HFFc6 (cell line): ENCODE results near the gene GPR183. TPM values are rescaled to one million over a fixed set of nuclear protein-coding genes. Genes with fewer than 3 reads are reported as not detected.

Experiments used
- DNase-seq: peaks from one replicate; pipeline ENCODE4 v3.0.0-alpha.2; 2018
- H3K27ac Mint-ChIP-seq: 2 replicates; pipeline ENCODE4 v1.8.0; 2020; ENCODE audit warnings: mild to moderate bottlenecking, mixed read lengths
- H3K27me3 Mint-ChIP-seq: 2 replicates; pipeline ENCODE4 v1.8.0; 2021; ENCODE audit warnings: mild to moderate bottlenecking, moderate library complexity, mixed read lengths; ENCODE audit not compliant: insufficient read depth
- H3K36me3 Mint-ChIP-seq: 2 replicates; pipeline ENCODE4 v1.8.0; 2021; ENCODE audit warnings: low read depth, mixed read lengths
- H3K4me1 Mint-ChIP-seq: 2 replicates; pipeline ENCODE4 v1.8.0; 2020; ENCODE audit warnings: low read depth, mixed read lengths
- H3K4me3 Mint-ChIP-seq: 2 replicates; pipeline ENCODE4 v1.8.0; 2020; ENCODE audit warnings: mild to moderate bottlenecking, moderate library complexity, mixed read lengths
- H3K9me3 Mint-ChIP-seq: 2 replicates; pipeline ENCODE4 v1.8.0; 2020; ENCODE audit warnings: mild to moderate bottlenecking, mixed read lengths
- CTCF ChIP-seq: fragments of 200-600 bp; sonication (generic); IDR thresholded peaks from 2 replicates; pipeline ENCODE4 v1.5.0; 2021; ENCODE audit warnings: antibody characterized with exemption, mild to moderate bottlenecking
- total RNA-seq, 6 experiments: library from RNA; stranded (reverse); fragmentation: NEBNext Ultra II Directional; extraction: Animal tissue kit (Norgen Biotek cat#: 25700); gene quantifications; 2 replicates in 1 of 6; 3 replicates in 5 of 6; pipeline ENCODE4 v1.2.3, GENCODE V29; 2021

Gene GPR183
- total RNA-seq, 6 experiments from 2014 or later, result 0.17 TPM; not detected in 5

GRCh38 chr13:99344610-99345208 is 37.5 kb upstream of the GPR183 start:
- Mint-ChIP-seq H3K4me1 (peaks cover 7% of the 10 kb centered on the region), H3K27me3 (peaks cover 3% of the 10 kb centered on the region), H3K4me3 (no peak overlapping the region), H3K36me3 (peaks cover 36% of the 10 kb centered on the region), H3K9me3 (no peaks in the 10 kb centered on the region), H3K27ac (no peak overlapping the region)
- no peak for TF ChIP-seq CTCF
- DNase-seq, result no peak

GRCh38 chr13:99342723-99343315 is 35.6 kb upstream of the GPR183 start:
- Mint-ChIP-seq H3K36me3 (peaks cover 17% of the 10 kb centered on the region), H3K4me3 (no peak overlapping the region), H3K4me1 (peaks cover 9% of the 10 kb centered on the region), H3K9me3 (no peaks in the 10 kb centered on the region), H3K27me3 (peaks cover 3% of the 10 kb centered on the region), H3K27ac (no peak overlapping the region)
- DNase-seq, result no peak
- no peak for TF ChIP-seq CTCF

- no peak overlapping the region for H3K27ac Mint-ChIP-seq
- peaks cover 9% of the 10 kb centered on the region for H3K4me1 Mint-ChIP-seq
- peaks cover 3% of the 10 kb centered on the region for H3K27me3 Mint-ChIP-seq
- no peak for TF ChIP-seq CTCF
- DNase-seq, result no peak
- H3K9me3 Mint-ChIP-seq, result no peaks in the 10 kb centered on the region
- peaks cover 12% of the 10 kb centered on the region for H3K36me3 Mint-ChIP-seq
- no peak overlapping the region for H3K4me3 Mint-ChIP-seq
Observed at GRCh38 chr13:99341969-99342722, 34.9 kb upstream of the GPR183 start.

- H3K9me3 Mint-ChIP-seq, result no peaks in the 10 kb centered on the region
- peaks cover 3% of the 10 kb centered on the region for H3K27me3 Mint-ChIP-seq
- H3K27ac Mint-ChIP-seq, result no peak overlapping the region
- peaks cover 5% of the 10 kb centered on the region for H3K36me3 Mint-ChIP-seq
- H3K4me1 Mint-ChIP-seq, result peaks cover 9% of the 10 kb centered on the region
- no peak for DNase-seq
- TF ChIP-seq CTCF, result no peak
- no peak overlapping the region for H3K4me3 Mint-ChIP-seq
Observed at GRCh38 chr13:99340638-99341037, 33.4 kb upstream of the GPR183 start.

- Mint-ChIP-seq H3K36me3 (peaks cover 3% of the 10 kb centered on the region), H3K4me3 (no peak overlapping the region), H3K27ac (no peak overlapping the region), H3K9me3 (no peaks in the 10 kb centered on the region), H3K27me3 (peaks cover 2% of the 10 kb centered on the region), H3K4me1 (peaks cover 9% of the 10 kb centered on the region)
- DNase-seq, result peak; percentile 27
- TF ChIP-seq CTCF, result no peak
Observed at GRCh38 chr13:99339736-99340397, 32.7 kb upstream of the GPR183 start.
